HG02870 (cell line): ENCODE results near the gene TTC14.
"Not testable (repeated sequence)": the region's sequence is repeated elsewhere in the genome, so short reads cannot be mapped to it uniquely, and the experiment has no call there.

Source experiments
- ATAC-seq: cut with Tn5 transposase; IDR thresholded peaks from one replicate; pipeline ENCODE4 v1.9.1; 2021; ENCODE audit warnings: mild to moderate bottlenecking, moderate library complexity; ENCODE audit not compliant: unreplicated experiment

TTC14 gene, protein sequence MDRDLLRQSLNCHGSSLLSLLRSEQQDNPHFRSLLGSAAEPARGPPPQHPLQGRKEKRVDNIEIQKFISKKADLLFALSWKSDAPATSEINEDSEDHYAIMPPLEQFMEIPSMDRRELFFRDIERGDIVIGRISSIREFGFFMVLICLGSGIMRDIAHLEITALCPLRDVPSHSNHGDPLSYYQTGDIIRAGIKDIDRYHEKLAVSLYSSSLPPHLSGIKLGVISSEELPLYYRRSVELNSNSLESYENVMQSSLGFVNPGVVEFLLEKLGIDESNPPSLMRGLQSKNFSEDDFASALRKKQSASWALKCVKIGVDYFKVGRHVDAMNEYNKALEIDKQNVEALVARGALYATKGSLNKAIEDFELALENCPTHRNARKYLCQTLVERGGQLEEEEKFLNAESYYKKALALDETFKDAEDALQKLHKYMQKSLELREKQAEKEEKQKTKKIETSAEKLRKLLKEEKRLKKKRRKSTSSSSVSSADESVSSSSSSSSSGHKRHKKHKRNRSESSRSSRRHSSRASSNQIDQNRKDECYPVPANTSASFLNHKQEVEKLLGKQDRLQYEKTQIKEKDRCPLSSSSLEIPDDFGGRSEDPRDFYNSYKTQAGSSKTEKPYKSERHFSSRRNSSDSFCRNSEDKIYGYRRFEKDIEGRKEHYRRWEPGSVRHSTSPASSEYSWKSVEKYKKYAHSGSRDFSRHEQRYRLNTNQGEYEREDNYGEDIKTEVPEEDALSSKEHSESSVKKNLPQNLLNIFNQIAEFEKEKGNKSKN

GRCh38 chr3:180601688-180602666, at the start of gene TTC14:
TSS of gene TTC14 (plus strand) at chr3:180602163. CDS start at chr3:180602262, 99 bp downstream.
- ATAC-seq: peak; percentile 99

DNA sequence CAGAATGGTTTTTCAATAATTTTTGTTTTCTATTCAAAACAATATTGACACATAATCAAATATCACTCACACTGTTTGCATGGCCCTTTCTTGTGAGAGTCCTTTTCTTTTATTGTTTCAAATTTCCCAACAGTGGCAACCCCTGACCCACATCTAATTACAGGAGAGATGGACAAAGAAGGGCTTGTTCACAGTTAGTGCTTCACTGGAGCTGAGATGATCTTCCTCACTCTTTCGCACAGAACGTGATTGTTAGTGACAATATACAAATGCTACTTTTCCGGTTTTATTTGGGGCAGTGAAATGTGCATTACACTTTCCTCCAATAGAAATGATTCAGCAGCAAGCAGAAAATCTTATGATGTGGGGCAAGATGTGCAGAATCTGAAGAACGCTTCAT, 38.6 kb upstream of the TTC14 start:
- ATAC-seq: no peak

DNA sequence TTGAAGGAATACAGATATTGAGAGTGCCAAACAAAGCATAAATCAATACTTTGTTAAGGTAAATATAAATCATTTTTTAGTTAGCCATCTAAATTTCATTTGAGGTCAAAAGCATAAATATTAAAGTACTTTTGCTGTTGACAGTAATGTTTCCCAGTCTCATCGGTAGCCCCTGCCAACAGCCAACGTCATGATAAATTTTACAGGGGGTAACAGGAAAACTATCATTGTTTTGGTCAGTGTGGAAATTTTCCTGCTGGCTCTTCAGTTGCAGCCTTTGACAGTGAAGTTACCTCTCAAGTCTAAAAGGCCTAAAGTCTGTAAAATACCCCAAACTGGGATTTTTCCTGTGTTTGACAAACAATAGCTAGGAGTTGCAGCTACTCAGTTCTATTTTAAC, 37.3 kb upstream of the TTC14 start:
- ATAC-seq: no peak

GRCh38 chr3:180570238-180570637, 31.7 kb upstream of the TTC14 start:
- ATAC-seq: no peak

- peak; percentile 65 for ATAC-seq
Measured at GRCh38 chr3:180571831-180572598, 29.9 kb upstream of the TTC14 start.

- no peak for ATAC-seq
Measured at GRCh38 chr3:180575571-180575970, 26.4 kb upstream of the TTC14 start.

DNA sequence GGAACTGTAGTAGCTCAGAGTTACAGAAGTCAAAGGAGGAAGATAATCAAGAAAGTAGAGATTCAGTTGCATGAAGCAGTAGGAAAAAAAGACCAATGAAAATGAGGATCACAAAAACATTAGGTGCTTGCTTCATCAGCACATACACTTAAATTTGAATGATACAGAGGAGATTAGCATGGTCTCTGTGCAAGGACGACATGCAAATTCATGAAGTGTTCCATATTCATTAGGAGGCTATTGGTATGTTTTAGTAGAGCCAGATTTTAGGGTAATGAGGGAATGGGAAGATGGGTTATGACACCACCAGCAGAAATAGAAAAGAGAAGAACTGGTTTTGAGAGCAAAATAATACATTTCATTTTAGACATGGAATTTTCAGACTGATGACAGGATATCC, 21.0 kb upstream of the TTC14 start:
- no peak for ATAC-seq

DNA sequence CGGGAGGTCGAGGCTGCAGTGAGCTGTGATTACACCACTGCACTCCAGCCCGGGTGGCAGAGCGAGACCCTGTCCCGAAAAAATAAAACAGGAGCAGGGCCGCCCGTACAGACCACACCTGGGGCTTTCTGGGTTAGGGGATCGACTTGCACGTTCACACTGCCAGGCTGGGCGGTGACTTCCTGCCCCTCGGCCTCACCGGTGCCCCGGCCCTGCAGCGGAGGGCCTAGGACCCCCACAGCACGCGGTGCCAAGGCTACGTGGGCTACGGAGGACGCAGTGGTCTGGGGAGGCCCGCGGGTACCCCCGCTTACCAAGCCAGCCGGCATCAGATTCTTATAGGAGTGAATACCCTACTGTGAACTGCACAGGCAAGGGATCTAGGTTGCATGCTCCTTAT, 11.6 kb upstream of the TTC14 start:
- ATAC-seq: no peak

GRCh38 chr3:180593631-180594030, 8.3 kb upstream of the TTC14 start:
- ATAC-seq: not testable (repeated sequence)

GRCh38 chr3:180594631-180595558, 7.1 kb upstream of the TTC14 start:
- ATAC-seq: peak; percentile 51

DNA sequence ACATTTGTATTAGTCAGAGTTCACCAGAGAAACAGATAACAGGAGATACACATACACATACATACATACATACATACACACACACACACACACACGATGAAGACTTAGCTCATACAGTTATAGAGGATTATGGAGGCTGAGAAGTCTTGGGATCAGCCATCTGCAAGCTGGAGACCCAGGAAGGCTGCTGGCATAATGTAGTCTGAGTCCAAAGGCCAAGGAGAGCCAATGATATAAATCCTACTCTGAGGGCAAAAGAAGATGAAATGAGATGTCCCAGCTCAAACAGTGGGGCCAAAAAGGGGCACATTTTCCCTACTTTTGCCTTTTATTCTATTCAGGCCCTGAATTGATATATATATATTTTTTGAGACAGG, 6.4 kb upstream of the TTC14 start:
- ATAC-seq: no peak

GRCh38 chr3:180600473-180600872, 1.5 kb upstream of the TTC14 start:
- ATAC-seq: no peak

- no peak for ATAC-seq
Measured at GRCh38 chr3:180611006-180611405, 9.0 kb downstream of the TTC14 start.

DNA sequence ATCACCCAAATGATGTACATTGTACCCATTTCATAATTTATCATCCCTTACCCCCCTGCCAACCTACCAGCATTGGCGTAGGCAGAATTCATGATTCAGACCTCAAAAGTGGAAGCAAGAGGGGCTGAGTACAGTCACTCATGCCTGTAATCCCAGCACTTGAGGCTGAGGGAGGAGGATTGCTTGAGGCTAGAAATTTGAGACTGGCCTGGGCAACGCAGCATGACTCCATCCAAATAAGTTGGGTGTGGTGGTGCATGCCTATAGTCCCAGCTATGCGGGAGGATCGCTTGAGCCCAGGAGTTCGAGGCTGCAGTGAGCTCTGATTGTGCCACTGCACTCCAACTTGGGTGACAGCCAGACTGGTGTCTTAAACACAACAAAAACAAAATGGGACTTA, 10.4 kb downstream of the TTC14 start:
- no peak for ATAC-seq

GRCh38 chr3:180615954-180616353, 14.0 kb downstream of the TTC14 start:
- no peak for ATAC-seq

- no peak for ATAC-seq
Measured at GRCh38 chr3:180617049-180617448, 15.1 kb downstream of the TTC14 start.

- not testable (repeated sequence) for ATAC-seq
Measured at GRCh38 chr3:180618563-180618962, 16.6 kb downstream of the TTC14 start.

DNA sequence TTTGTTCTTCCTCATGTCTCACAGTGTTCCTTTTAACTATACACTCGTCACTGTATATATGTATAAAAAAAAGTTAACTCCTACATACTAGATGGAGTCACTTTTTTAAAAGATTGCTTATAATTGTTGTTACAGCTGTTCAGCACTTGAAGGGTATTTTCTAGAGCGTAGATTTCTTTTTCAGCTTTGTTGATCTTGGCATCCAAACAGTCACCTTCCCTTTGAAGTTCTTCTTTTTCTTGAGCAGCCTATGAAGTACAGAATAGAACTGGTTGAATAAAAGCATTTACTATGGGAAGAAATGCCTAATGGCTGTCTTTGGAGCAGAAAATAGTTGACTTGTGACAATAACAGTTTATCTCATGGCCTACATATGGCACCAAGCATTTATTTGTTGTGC, 17.8 kb downstream of the TTC14 start:
- no peak for ATAC-seq

DNA sequence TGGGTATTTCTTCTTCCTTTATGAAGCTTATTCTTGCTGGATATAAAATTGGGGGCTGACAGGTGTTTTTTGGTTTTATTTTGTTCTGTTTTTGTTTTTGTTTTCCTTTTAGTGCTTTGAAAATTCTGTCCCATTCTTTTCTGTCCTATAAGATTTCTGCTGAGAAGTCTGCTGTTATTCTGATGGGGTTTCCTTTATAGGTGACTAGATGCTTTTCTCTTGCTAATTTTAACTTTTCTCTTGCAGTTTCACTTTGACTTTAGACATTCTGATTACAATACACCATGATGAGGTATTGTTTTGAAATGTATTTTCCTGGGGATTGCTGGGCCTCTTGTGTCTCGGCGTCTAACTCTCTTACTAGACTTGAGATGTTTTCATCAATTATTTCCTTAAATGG, 22.8 kb downstream of the TTC14 start:
- ATAC-seq: no peak
